RWPE1 (cell line): ENCODE measurements around the gene MRPL36.
A peak's percentile ranks its signal among the peaks of the same experiment; 100 is the strongest.

ENCODE experiments used
- CTCF ChIA-PET: fragments of 350-600 bp; sonication (Branson Sonifier 250); formaldehyde crosslinking; extraction: SDS; loops from one replicate; lab custom pipeline; 2021; lab: Yijun Ruan, JAX
- POLR2A ChIA-PET: fragments of 400-600 bp; formaldehyde crosslinking; extraction: SDS; loops from one replicate; lab custom pipeline; 2020; ENCODE audit warnings: antibody characterized with exemption; ENCODE audit not compliant: low non-redundant PET; lab: Yijun Ruan, JAX
- DNase-seq: peaks from one replicate; pipeline ENCODE4 v3.0.0; 2012; ENCODE audit warnings: low spot score
- H3K27ac ChIP-seq: fragments of 450-650 bp; 2 replicates; pipeline ENCODE4 v1.5.1; 2017
- TF ChIP-seq, protein P1 (sequence below): fragments of 450-650 bp; conservative IDR thresholded peaks from 2 replicates; pipeline ENCODE4 v1.5.1; 2017; ENCODE audit warnings: low read depth, mild to moderate bottlenecking

Gene MRPL36

DNA sequence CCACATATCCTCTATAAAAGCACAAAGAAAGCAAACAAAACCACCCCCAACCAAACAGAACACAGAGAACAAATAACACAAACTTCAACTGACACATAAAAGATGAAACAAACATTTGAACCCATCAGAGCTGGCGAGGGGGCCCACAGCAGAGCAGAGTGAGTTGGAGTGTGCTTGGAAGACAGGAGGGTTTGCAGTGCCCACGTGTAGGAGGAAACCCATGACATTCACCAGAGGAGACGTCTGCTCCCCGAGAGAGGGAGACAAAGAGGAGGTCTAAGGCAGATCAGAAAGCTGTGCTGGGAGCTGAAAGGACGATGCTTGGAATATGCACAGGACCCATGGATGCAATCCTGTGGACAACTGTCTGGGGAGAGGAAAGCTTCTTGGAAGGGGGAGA is 27.0 kb downstream of the MRPL36 start:
- no peak overlapping the region for H3K27ac ChIP-seq
- peak; percentile 31 for DNase-seq
- CTCF ChIA-PET: interaction anchor here (0.6 to 0.7 kb wide), 2 partner anchors 9 to 46 kb away, joined by 3 read pairs; no protein-coding TSS in a partner anchor
- POLR2A ChIA-PET: no interaction called here
- TF ChIP-seq, protein P1, sequence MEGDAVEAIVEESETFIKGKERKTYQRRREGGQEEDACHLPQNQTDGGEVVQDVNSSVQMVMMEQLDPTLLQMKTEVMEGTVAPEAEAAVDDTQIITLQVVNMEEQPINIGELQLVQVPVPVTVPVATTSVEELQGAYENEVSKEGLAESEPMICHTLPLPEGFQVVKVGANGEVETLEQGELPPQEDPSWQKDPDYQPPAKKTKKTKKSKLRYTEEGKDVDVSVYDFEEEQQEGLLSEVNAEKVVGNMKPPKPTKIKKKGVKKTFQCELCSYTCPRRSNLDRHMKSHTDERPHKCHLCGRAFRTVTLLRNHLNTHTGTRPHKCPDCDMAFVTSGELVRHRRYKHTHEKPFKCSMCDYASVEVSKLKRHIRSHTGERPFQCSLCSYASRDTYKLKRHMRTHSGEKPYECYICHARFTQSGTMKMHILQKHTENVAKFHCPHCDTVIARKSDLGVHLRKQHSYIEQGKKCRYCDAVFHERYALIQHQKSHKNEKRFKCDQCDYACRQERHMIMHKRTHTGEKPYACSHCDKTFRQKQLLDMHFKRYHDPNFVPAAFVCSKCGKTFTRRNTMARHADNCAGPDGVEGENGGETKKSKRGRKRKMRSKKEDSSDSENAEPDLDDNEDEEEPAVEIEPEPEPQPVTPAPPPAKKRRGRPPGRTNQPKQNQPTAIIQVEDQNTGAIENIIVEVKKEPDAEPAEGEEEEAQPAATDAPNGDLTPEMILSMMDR: no peak; the same call in 1 of the 2 replicates

DNA sequence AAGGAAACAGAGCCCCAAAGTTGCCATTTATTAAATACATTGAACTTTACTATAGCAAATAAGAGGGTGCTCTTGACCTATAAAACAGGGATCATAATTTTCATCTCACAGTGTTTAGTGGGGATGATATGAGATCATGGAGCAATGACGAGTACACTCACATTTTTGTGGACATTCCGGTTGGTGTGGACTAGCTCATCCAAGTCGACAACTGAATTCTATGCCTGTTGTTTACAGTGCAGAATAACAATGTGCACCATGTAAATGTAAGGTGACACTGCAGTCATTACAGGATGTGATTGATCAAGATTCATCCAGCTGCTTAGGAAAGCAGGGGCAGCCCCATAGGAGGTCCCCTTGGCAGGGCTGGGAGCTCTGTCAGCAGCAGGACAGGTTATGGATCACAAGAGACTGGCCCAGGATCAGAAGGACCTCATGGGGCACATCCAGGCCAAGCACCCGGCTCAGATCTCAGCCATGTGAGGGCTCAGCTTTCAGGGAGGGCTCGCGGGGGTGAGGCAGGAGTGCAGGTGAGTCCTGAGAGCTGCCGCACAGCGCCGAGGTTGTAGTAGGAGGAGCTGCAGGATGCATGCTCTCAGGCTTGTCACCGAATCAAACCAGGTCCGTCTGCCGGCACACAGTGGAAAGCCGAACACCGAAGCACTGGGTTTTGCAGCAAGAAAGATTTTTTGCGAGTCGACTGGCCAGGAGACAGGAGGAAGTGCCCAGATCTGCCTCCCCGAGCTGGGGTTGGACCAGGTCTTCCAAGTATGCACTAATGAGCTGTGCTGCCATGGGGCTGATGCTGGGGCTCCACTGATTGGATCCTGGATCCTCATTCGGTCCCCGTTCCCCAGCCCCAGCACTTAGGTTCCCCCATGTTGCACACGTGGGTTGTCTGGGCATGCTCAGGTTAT is 28.2 kb downstream of the MRPL36 start:
- no peak for DNase-seq
- TF ChIP-seq, protein P1: no peak
- POLR2A ChIA-PET: no interaction called here
- no peak overlapping the region for H3K27ac ChIP-seq
- CTCF ChIA-PET: interaction anchor here (0.6 to 0.7 kb wide), 2 partner anchors 8 to 17 kb away, joined by 3 to 4 read pairs; no protein-coding TSS in a partner anchor

DNA sequence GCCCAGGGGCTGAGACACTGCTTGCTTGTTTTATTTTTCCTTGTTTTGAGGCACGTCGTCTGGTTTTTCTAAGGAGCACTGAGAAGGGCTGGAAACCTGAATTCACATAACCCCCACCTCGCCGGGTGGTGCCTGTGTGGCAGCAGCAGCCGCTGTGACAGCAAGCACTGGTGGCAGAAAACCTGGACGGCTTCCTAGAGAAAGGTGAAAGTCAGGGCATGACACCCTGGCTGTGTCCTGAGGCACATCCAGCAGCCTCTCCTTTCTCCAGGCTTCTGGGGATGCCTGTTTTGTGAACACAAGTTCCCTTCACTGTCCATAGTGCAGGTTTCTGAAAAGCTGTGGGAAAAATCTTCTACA is 29.2 kb downstream of the MRPL36 start:
- no peak for DNase-seq
- TF ChIP-seq, protein P1: no peak
- H3K27ac ChIP-seq: no peak overlapping the region
- POLR2A ChIA-PET: no interaction called here
- CTCF ChIA-PET: interaction anchor here (0.6 kb wide), 1 partner anchor 17 kb away, joined by 4 read pairs; no protein-coding TSS in a partner anchor

DNA sequence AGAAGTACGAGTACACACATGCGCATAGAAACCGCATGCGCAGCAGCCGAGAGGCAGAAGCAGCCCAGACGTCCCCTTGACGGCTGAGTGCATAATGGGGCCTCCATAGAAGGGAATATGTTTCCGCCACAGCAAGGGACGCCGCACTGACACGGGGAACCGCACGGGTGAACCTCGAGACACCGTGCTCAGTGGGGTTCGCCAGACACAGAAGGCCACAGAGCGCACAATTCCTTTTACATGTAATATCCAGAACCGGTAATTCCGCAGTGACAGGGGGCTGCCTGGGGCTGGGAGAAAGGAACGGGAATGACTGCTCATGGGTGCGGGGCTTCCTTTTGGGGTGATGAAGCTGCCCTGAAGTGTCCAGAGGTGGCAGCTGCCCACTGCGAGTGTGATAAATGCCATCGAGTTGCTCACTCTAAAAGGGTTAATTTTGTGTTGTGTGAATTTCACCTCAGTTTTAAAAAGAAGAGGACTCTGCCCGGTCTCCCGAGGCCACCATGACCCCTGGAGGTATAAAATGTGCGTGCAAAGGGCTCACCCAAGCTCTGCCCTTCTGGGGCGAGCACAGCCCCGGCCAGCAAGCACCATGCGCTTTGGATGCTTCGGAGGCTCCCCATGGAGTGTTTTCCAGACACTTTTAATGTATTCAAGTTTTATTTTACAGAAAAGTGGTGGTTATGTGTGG is 29.7 kb downstream of the MRPL36 start:
- CTCF ChIA-PET: no interaction called here
- DNase-seq: no peak
- POLR2A ChIA-PET: no interaction called here
- TF ChIP-seq, protein P1: no peak
- no peak overlapping the region for H3K27ac ChIP-seq

DNA sequence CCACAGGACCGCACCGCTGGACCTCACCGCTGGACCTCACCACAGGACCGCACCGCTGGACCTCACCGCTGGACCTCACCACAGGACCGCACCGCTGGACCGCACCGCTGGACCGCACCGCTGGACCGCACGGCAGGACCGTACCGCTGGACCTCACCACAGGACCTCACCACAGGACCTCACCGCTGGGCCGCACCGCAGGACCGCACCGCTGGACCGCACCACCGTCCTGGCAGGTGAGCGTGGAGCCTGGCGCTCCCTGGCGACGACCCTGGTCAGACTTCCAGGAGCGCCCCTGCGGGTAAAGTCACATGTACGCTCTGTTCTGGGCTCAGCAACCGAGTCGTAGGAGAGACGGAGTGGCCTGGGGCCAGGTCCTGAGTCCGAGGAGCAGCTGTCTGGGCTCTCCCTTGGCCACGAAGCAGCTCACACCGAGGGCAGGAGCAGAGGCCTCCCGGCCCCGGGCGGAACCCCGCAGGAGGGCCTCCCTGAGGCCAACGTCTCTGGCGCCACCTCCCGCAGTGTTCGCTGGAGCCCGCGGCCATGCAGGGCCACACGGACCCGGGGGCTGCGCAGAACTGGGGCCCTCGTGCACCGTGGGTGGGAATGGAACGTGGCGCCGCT is 30.5 kb downstream of the MRPL36 start:
- no peak for DNase-seq
- H3K27ac ChIP-seq: no peak overlapping the region
- TF ChIP-seq, protein P1: no peak
- POLR2A ChIA-PET: no interaction called here
- CTCF ChIA-PET: no interaction called here

DNA sequence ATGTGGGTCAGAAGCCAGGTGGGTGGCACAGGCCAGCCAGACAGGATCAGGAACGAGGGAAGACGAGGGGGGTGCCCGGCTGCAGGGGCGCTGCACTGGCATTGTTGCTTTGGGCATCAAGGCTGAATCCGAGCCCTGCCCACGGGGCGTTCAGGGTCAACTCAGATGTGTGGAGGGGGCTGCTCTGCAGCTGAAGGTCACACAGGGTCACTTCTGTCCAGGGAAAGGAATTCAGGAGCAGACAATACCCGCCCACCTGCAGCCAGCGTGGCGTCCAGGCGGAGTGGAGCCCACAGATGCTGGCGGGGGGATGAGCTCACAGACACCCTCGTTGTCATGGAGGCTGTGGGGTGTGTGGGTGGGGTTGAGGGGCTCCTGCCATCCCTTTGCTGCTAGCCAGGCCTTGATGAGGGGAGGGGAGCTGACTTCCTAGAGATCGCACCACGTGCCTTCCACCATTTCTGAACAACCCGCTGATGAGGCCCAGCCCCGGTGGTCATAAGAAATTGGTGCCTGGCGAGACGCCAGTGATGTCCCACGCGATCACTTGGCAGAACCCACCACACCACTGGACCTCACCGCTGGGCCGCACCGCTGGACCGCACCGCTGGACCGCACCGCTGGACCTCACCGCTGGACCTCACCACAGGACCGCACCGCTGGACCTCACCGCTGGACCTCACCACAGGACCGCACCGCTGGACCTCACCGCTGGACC is 31.2 kb downstream of the MRPL36 start:
- no peak for DNase-seq
- TF ChIP-seq, protein P1: no peak
- ChIA-PET POLR2A (no interaction called here), CTCF (interaction anchor here (0.5 kb wide), 1 partner anchor 344 kb away, joined by 3 read pairs; no protein-coding TSS in a partner anchor)
- no peak overlapping the region for H3K27ac ChIP-seq
